Measurements from ENCODE around the gene TNFSF4.

TNFSF4 gene

DNA sequence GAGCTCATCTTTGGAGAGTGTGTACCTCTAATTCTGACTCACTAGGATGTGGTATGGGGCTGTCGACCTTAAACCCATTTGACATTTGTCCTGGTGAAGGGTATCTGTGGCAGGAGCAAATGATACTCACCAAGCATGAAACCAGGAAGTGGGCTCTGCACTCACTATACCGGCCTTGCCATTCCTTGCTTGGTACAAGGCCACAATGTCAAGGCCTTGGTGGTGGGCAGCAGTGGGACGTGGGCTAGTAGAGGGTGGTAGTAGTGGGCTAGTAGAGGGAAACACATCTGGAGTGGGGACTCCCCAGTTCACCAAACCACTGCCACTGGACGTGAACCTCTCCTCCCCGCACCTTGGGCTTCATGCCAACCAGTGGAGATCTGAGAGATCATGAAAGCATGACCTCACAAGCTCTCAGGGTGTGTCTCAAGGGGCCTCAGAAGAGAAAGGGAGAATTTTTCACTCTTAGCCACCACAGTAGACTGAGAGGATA is 11.5 kb downstream of the TNFSF4 start:
- no peak for TF ChIP-seq EZH2phosphoT487 (IDR thresholded peaks at IDR 0.05; ENCODE audit: low read depth)
- TF ChIP-seq, protein P1, sequence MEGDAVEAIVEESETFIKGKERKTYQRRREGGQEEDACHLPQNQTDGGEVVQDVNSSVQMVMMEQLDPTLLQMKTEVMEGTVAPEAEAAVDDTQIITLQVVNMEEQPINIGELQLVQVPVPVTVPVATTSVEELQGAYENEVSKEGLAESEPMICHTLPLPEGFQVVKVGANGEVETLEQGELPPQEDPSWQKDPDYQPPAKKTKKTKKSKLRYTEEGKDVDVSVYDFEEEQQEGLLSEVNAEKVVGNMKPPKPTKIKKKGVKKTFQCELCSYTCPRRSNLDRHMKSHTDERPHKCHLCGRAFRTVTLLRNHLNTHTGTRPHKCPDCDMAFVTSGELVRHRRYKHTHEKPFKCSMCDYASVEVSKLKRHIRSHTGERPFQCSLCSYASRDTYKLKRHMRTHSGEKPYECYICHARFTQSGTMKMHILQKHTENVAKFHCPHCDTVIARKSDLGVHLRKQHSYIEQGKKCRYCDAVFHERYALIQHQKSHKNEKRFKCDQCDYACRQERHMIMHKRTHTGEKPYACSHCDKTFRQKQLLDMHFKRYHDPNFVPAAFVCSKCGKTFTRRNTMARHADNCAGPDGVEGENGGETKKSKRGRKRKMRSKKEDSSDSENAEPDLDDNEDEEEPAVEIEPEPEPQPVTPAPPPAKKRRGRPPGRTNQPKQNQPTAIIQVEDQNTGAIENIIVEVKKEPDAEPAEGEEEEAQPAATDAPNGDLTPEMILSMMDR (IDR thresholded peaks at IDR 0.05; ENCODE audit: low read depth, low read length), result no peak
- peak overlapping the region; percentile 57 for H3K4me2 ChIP-seq (ENCODE audit: low read length)
- H3K9me3 ChIP-seq (ENCODE audit: insufficient read depth, low read length), result no peaks in the 10 kb centered on the region; the same call in 1 of the 2 replicates
- H3K27me3 ChIP-seq (ENCODE audit: low read depth, low read length), result no peaks in the 10 kb centered on the region
- H4K20me1 ChIP-seq (ENCODE audit: insufficient read depth, low read length), result no peaks in the 10 kb centered on the region
- peak overlapping the region; percentile 30; the same call in 1 of the 2 replicates for H3K27ac ChIP-seq (ENCODE audit: low read length)
- peak overlapping the region; percentile 8; the same call in 1 of the 2 replicates for H3K4me3 ChIP-seq (ENCODE audit: low read length)
- H3K79me2 ChIP-seq (ENCODE audit: low read length), result no peaks in the 10 kb centered on the region
- H3K9ac ChIP-seq (ENCODE audit: low read length), result peak overlapping the region; percentile 9
- H3K4me1 ChIP-seq (ENCODE audit: low read length), result peaks cover 38% of the 10 kb centered on the region
- H3K36me3 ChIP-seq (replicated peaks; ENCODE audit: low read depth, low read length), result peaks cover 6% of the 10 kb centered on the region
- H2AFZ ChIP-seq (ENCODE audit: low read depth, low read length), result peak overlapping the region; percentile 49; the same call in 1 of the 2 replicates

DNA sequence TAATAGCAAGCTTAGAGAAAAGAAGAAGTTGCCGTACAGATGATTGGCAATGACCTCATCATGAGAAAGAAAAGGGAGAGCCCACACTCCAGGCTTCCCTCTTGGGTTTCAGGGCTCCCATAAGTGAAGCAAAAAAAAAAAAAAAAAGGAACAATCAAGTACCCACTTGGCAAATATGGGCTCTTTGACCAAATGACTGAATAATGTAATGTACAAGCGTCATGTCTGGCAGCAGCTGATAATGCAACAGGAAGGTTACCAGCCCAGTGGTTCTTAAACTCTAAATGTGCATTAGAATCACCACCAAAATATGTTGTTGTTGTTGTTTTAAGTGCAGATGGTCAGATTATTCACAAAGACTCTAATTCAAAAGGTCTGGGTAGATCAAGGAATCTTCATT is 13.5 kb downstream of the TNFSF4 start:
- TF ChIP-seq, protein P1 (IDR thresholded peaks at IDR 0.05; ENCODE audit: low read depth, low read length), result no peak
- TF ChIP-seq EZH2phosphoT487 (IDR thresholded peaks at IDR 0.05; ENCODE audit: low read depth), result no peak
- peaks cover 48% of the 10 kb centered on the region for H3K4me1 ChIP-seq (ENCODE audit: low read length)

DNA sequence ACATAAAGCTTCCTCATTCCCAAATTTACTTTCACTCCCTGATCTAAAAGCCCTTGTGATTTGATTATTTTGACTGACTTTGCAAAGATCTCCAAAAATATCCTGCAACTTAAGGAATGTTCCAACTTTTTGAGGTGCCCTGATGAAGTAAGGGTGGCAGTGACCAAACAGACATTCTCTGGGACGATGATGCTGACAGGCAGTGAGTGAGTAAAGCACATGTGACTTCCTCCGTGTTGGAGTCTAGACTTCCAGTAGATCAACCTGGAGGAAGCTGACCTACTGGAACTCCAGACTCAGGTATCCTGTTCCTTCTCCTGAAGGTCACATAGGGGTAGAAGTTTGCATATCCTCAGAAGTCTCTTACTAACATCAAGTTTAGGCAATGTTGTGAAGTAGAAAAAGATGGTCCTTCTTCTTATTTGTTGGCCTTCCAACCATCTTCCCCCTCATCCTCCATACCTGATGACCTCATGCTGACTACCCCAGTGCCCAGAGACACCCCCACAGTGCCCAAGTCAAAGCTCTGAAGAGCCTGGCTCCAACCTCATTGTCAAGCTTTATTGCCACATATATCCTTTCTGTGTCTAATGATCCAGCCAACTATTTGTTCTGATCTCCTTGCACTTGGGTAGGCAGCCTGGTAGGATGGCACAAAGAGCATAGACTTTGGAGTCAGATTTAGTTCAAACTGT is 16.0 kb downstream of the TNFSF4 start:
- Histone ChIP-seq H3K79me2 (ENCODE audit: low read length) (no peaks in the 10 kb centered on the region), H3K4me3 (ENCODE audit: low read length) (no peak overlapping the region), H2AFZ (ENCODE audit: low read depth, low read length) (no peak overlapping the region), H4K20me1 (ENCODE audit: insufficient read depth, low read length) (no peaks in the 10 kb centered on the region), H3K4me2 (ENCODE audit: low read length) (no peak overlapping the region), H3K4me1 (ENCODE audit: low read length) (peaks cover 43% of the 10 kb centered on the region), H3K27ac (ENCODE audit: low read length) (no peak overlapping the region), H3K36me3 (replicated peaks; ENCODE audit: low read depth, low read length) (no peaks in the 10 kb centered on the region), H3K27me3 (ENCODE audit: low read depth, low read length) (no peaks in the 10 kb centered on the region), H3K9me3 (ENCODE audit: insufficient read depth, low read length) (no peaks in the 10 kb centered on the region; the same call in 1 of the 2 replicates), H3K9ac (ENCODE audit: low read length) (no peak overlapping the region)
- TF ChIP-seq, protein P1 (IDR thresholded peaks at IDR 0.05; ENCODE audit: low read depth, low read length), result no peak
- no peak for TF ChIP-seq EZH2phosphoT487 (IDR thresholded peaks at IDR 0.05; ENCODE audit: low read depth)

More for the DNA sequence above, 13.5 kb downstream of the TNFSF4 start:
- Histone ChIP-seq H3K27ac (ENCODE audit: low read length) (no peak overlapping the region), H4K20me1 (ENCODE audit: insufficient read depth, low read length) (no peaks in the 10 kb centered on the region), H3K27me3 (ENCODE audit: low read depth, low read length) (no peaks in the 10 kb centered on the region), H3K9me3 (ENCODE audit: insufficient read depth, low read length) (no peaks in the 10 kb centered on the region; the same call in 1 of the 2 replicates), H3K9ac (ENCODE audit: low read length) (no peak overlapping the region), H3K4me2 (ENCODE audit: low read length) (no peak overlapping the region), H3K36me3 (replicated peaks; ENCODE audit: low read depth, low read length) (peaks cover 6% of the 10 kb centered on the region), H3K4me3 (ENCODE audit: low read length) (no peak overlapping the region), H2AFZ (ENCODE audit: low read depth, low read length) (no peak overlapping the region), H3K79me2 (ENCODE audit: low read length) (no peaks in the 10 kb centered on the region)

DNA sequence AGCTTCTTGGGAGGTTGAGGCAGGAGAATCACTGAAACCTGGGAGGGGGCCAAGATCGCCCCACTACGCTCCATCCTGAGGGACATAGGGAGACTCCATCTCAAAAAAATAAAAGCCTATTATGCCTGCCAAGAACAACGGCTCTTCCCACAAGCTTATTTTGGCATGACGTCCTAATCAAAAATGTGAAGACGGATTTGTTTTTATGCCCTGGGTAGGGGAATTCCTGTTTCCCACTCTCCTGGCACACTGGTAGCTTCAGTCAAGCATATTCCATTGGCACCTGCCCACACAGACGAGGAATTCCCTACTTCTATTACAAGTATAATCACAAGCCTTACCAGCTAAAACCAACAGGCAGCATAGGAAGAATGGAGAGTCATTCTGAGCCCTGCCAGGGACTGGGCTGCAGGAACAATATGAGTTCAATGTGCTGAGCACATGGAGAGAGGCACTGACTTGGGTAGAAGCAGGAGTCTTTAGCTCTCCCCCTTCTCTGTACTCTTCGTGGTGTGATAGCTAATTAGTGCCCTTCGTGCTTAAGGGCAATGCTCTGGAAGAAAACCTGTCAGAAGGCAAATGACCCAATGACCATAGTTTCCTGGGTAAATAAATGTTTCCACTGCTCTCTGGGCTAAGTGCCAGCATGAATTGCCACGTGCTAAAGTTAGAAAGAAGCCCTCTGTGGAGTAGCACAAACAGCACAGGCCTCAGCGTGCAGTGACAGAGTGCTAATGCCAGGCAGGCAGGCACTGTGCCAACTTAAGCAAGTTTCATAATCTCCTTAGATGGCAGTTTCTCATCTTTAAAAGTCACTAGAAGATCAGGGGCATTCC is 16.8 kb downstream of the TNFSF4 start:
- Histone ChIP-seq H3K4me3 (ENCODE audit: low read length) (no peak overlapping the region), H3K9me3 (ENCODE audit: insufficient read depth, low read length) (no peaks in the 10 kb centered on the region; the same call in 1 of the 2 replicates), H3K79me2 (ENCODE audit: low read length) (no peaks in the 10 kb centered on the region), H2AFZ (ENCODE audit: low read depth, low read length) (0 out of 2 replicates have a peak overlapping the region, but pooled peaks have one; percentile 32), H3K36me3 (replicated peaks; ENCODE audit: low read depth, low read length) (no peaks in the 10 kb centered on the region), H3K4me2 (ENCODE audit: low read length) (peak overlapping the region; percentile 10; the same call in 1 of the 2 replicates), H3K27ac (ENCODE audit: low read length) (no peak overlapping the region), H3K4me1 (ENCODE audit: low read length) (peaks cover 35% of the 10 kb centered on the region), H3K9ac (ENCODE audit: low read length) (no peak overlapping the region), H4K20me1 (ENCODE audit: insufficient read depth, low read length) (no peaks in the 10 kb centered on the region), H3K27me3 (ENCODE audit: low read depth, low read length) (no peaks in the 10 kb centered on the region)
- TF ChIP-seq, protein P1 (IDR thresholded peaks at IDR 0.05; ENCODE audit: low read depth, low read length), result no peak
- no peak for TF ChIP-seq EZH2phosphoT487 (IDR thresholded peaks at IDR 0.05; ENCODE audit: low read depth)

Data from OCI-LY3 (cell line).